SH-SY5Y (cell line): Measurements from ENCODE around the gene PHTF2.

Experiments used
- GATA2 ChIP-seq: IDR thresholded peaks from 2 replicates; pipeline ENCODE4 v1.6.1; 2011; ENCODE audit warnings: mild to moderate bottlenecking, low read depth, low read length
- GATA3 ChIP-seq: IDR thresholded peaks from 2 replicates; pipeline ENCODE4 v1.6.1; 2011; ENCODE audit warnings: low read depth, mild to moderate bottlenecking, low read length, moderate library complexity

- TF ChIP-seq GATA2 (no peak), GATA3 (no peak)
Observed at GRCh38 chr7:77897004-77897547, 98.5 kb downstream of the PHTF2 start.
